ENCODE measurements around the gene ATG2B. TPM values are rescaled to one million over a fixed set of nuclear protein-coding genes. Genes with fewer than 3 reads are reported as not detected.

Gene ATG2B
- total and polyA plus RNA-seq, 2 of the 4 experiments (the other 2 are of a cell fraction) = 6.9 to 22.0 TPM

GRCh38 chr14:96270565-96271420, 92.3 kb downstream of the ATG2B start:
- ATAC-seq (ENCODE audit: low read depth) (no peak), DNase-seq (peak; percentile 11)
- Histone ChIP-seq H2AK9ac (replicated peaks; ENCODE audit: low read depth, low read length, poor library complexity) (no peak overlapping the region), H3K4ac (ENCODE audit: low read depth, low read length) (peak overlapping the region; percentile 58), H3K23ac (ENCODE audit: low read depth, low read length) (peak overlapping the region; percentile 31), H3K14ac (replicated peaks; ENCODE audit: low read depth, low read length) (peak overlapping the region; percentile 21), H3K9me3 (ENCODE audit: control insufficient read depth, insufficient read depth, low read length) (0 out of 2 replicates have a peak, but pooled peaks cover 2% of the 10 kb centered on the region), H3K4me3 (ENCODE audit: insufficient read depth, low read depth, low read length) (no peak overlapping the region), H2BK5ac (ENCODE audit: low read depth, low read length, poor library complexity, severe bottlenecking) (peak overlapping the region; percentile 64), H4K91ac (ENCODE audit: insufficient read depth, low read depth, low read length) (peak overlapping the region; percentile 71), H3K56ac (ENCODE audit: extremely low read depth, insufficient read depth, low read length) (no peak overlapping the region), H3K27ac (ENCODE audit: insufficient read depth, low read length) (peak overlapping the region; percentile 53), H3K9me1 (ENCODE audit: insufficient read depth, low read length) (peaks cover 29% of the 10 kb centered on the region), H3K27me3 (ENCODE audit: control insufficient read depth, insufficient read depth, low read length) (no peaks in the 10 kb centered on the region), H3K79me1 (ENCODE audit: low read depth in 1 of 2, low read length in 2 of 2) (peaks cover 8 to 37% of the 10 kb centered on the region in 2 experiments), H3K4me1 (ENCODE audit: control insufficient read depth, insufficient read depth, low read length) (peaks cover 40% of the 10 kb centered on the region), H2BK20ac (ENCODE audit: low read depth, low read length) (peak overlapping the region; percentile 71), H4K5ac (ENCODE audit: low read depth, low read length) (peak overlapping the region; percentile 82), H4K8ac (ENCODE audit: low read depth in 2 of 2, low read length in 2 of 2) (peak overlapping the region; percentile 40 to 80; a peak in 3 of 4 replicates), H4K20me1 (ENCODE audit: insufficient read depth, low read length) (peaks cover 1% of the 10 kb centered on the region; the same call in 1 of the 2 replicates), H3K4me2 (ENCODE audit: low read depth, low read length) (no peak overlapping the region), H2AFZ (replicated peaks; ENCODE audit: low read length, poor library complexity) (no peak overlapping the region), H3K18ac (ENCODE audit: low read depth, low read length) (peak overlapping the region; percentile 85), H2BK15ac (ENCODE audit: low read depth, low read length) (peak overlapping the region; percentile 76; the same call in 2 of the 3 replicates), H3K9ac (ENCODE audit: low read depth, low read length) (no peak overlapping the region), H3K36me3 (ENCODE audit: control insufficient read depth, insufficient read depth, low read length) (peaks cover 16% of the 10 kb centered on the region), H2AK5ac (ENCODE audit: low read depth, low read length) (peak overlapping the region; percentile 85), H2BK120ac (ENCODE audit: low read depth, low read length) (peak overlapping the region; percentile 86)
- intact Hi-C loops (cut with micrococcal nuclease) = no loop called here
- ChIA-PET CTCF (interaction anchor here (1.2 kb wide), 1 partner anchor 170 kb away, joined by 4 read pairs; no protein-coding TSS in a partner anchor), POLR2A (ENCODE audit: unreplicated experiment) (interaction anchor here (1.0 kb wide), 1 partner anchor 14 kb away, joined by 4 read pairs; no protein-coding TSS in a partner anchor)
- dilution Hi-C loops (cut with HindIII; ENCODE audit: low sequenced_read_pairs, unreplicated experiment) = no loop called here
- no peak for TF ChIP-seq MAFK (IDR thresholded peaks at IDR 0.05; ENCODE audit: low read depth, low read length)
- TF ChIP-seq USF2 (IDR thresholded peaks at IDR 0.05; ENCODE audit: low read depth, low read length) = no peak
- no peak for TF ChIP-seq CEBPB (IDR thresholded peaks at IDR 0.05; ENCODE audit: low read depth, low read length)
- no peak for TF ChIP-seq RAD21 (IDR thresholded peaks at IDR 0.05; ENCODE audit: low read length)
- TF ChIP-seq CHD1 (IDR thresholded peaks at IDR 0.05; ENCODE audit: low read depth, low read length) = no peak
- TF ChIP-seq BHLHE40 (IDR thresholded peaks at IDR 0.05; ENCODE audit: low read depth, low read length) = no peak
- no peak for TF ChIP-seq FOS (IDR thresholded peaks at IDR 0.05; ENCODE audit: low read depth, low read length)
- TF ChIP-seq RCOR1 (IDR thresholded peaks at IDR 0.05; ENCODE audit: insufficient replicate concordance, low read length) = no peak
- no peak for TF ChIP-seq ELK1 (IDR thresholded peaks at IDR 0.05; ENCODE audit: borderline replicate concordance, low read depth, low read length)
- TF ChIP-seq MXI1 (IDR thresholded peaks at IDR 0.05; ENCODE audit: borderline replicate concordance, low read depth, low read length) = no peak
- no peak for TF ChIP-seq RFX5 (IDR thresholded peaks at IDR 0.05; ENCODE audit: low read depth, low read length)
- no peak for TF ChIP-seq NFE2L2 (IDR thresholded peaks at IDR 0.05; ENCODE audit: low read depth, low read length)
- no TSS peak for BruUV-seq (replicated peaks)
- in situ Hi-C loops (cut with MboI; ENCODE audit: low sequenced_read_pairs) = loop anchor here (5.0 to 25.0 kb wide), 2 partner anchors 168 to 733 kb away; partner anchors contain the start of gene GLRX5
- WGBS, 2 experiments (ENCODE audit: extremely low coverage in 2 of 2, insufficient read length in 1 of 2) = no CpG with 5 or more reads among the region's 8 CpGs

Measured in IMR-90 (cell line).